HS-27A (cell line): ENCODE results near the gene MROH2A.

ENCODE experiments used
- DNase-seq: peaks from one replicate; pipeline ENCODE4 v3.0.0-alpha.2; 2012; ENCODE audit warnings: low read depth, missing footprints

MROH2A gene

GRCh38 chr2:233802132-233802815 lies 24.1 kb downstream of the MROH2A start:
- no peak for DNase-seq

GRCh38 chr2:233803292-233803911 lies 25.3 kb downstream of the MROH2A start:
- no peak for DNase-seq

GRCh38 chr2:233803994-233804393 lies 25.9 kb downstream of the MROH2A start:
- DNase-seq, result no peak

- no peak for DNase-seq
Observed at GRCh38 chr2:233807215-233807865, 29.2 kb downstream of the MROH2A start.

- DNase-seq, result no peak
Observed at GRCh38 chr2:233807966-233808935, 30.1 kb downstream of the MROH2A start.

- no peak for DNase-seq
Observed at GRCh38 chr2:233810385-233810784, 32.3 kb downstream of the MROH2A start.

- DNase-seq, result no peak
Observed at GRCh38 chr2:233811087-233811486, 33.0 kb downstream of the MROH2A start.

GRCh38 chr2:233811732-233812131 lies 33.6 kb downstream of the MROH2A start:
- DNase-seq, result no peak

- no peak for DNase-seq
Observed at GRCh38 chr2:233813236-233814055, 35.3 kb downstream of the MROH2A start.

- no peak for DNase-seq
Observed at GRCh38 chr2:233814056-233814835, 36.1 kb downstream of the MROH2A start.

GRCh38 chr2:233815861-233816260 lies 37.7 kb downstream of the MROH2A start:
- DNase-seq, result no peak

GRCh38 chr2:233816334-233816733 lies 38.2 kb downstream of the MROH2A start:
- no peak for DNase-seq

- DNase-seq, result no peak
Observed at GRCh38 chr2:233816771-233817170, 38.6 kb downstream of the MROH2A start.

- no peak for DNase-seq
Observed at GRCh38 chr2:233817361-233817911, 39.3 kb downstream of the MROH2A start.

- DNase-seq, result no peak
Observed at GRCh38 chr2:233817995-233818638, 40.0 kb downstream of the MROH2A start.

- no peak for DNase-seq
Observed at GRCh38 chr2:233818639-233819621, 40.8 kb downstream of the MROH2A start.

- DNase-seq, result no peak
Observed at GRCh38 chr2:233819884-233820773, 42.0 kb downstream of the MROH2A start.

GRCh38 chr2:233820774-233821105 lies 42.6 kb downstream of the MROH2A start:
- DNase-seq, result no peak
